GM18519 (cell line): ENCODE results near the gene ULK1.

ENCODE experiments used
- ATAC-seq: cut with Tn5 transposase; IDR thresholded peaks from one replicate; pipeline ENCODE4 v1.9.1; 2021; ENCODE audit warnings: mild to moderate bottlenecking, moderate library complexity; ENCODE audit not compliant: unreplicated experiment, low FRiP score

The ULK1 gene

GRCh38 chr12:131918311-131919050 lies 24.1 kb downstream of the ULK1 start:
- ATAC-seq = no peak

- ATAC-seq = no peak
Observed at GRCh38 chr12:131919051-131919347, 24.6 kb downstream of the ULK1 start.

- no peak for ATAC-seq
Observed at GRCh38 chr12:131919366-131920156, 25.1 kb downstream of the ULK1 start.

DNA sequence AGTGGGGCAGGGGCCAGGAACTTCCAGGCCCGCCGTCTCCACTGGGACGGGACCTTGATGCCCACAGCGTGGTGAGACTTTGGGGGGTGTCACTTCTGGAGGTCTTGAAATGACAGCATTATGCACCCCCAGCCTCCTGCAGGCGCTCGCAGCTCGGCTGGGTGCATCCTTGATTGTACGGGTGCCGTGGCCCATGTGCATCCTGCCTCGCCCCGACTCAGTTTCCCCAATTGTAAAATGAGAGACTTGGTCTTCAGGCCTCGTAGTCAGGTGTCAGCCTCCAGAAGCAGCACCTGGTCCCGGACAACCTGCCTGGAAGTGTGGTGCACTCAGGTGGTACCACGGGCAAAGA lies 25.7 kb downstream of the ULK1 start:
- no peak for ATAC-seq

GRCh38 chr12:131920902-131921840 lies 26.7 kb downstream of the ULK1 start:
- no peak for ATAC-seq

DNA sequence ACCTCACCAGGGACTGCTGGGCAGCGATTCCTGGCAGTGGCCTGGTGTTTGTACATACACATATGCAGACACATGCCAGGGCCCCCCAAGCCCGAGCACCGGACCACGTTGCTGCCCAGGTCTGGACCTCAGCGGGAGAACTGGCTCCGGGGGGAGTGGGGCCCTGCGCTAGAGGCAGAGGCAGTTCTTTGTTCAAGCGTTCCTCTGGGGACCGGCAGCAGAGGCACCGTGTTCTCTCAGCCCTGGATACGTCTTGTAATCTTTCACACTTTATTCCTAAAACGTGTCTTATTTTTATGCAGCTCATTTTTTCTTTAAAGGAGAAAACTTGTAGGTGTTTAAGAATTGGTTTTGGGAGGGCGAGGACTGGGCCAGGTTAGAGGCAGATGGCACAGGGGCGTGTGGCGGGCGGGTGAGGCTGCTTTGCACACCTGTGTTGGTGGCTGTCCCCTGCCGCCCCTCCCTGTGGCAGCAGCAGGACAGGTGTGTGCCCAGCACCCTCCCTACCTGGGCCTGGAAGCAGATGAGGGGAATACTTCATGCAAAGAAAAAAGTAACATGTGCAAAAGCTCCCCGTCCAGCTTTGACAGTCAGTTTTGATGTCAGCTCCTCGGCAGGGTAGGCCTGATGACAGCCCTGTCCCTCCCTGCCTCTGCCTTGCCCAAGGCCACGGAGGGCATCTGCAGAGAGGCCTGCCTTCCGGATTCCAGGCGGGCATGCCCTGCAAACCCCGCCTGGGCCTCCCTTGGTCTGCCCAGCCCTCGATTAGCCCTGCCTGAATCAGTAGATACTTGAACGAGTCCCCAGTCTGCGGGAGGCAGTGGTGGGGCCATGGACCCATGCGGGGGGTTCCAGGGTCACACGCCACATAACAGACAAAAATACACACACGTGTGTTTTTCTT lies 27.7 kb downstream of the ULK1 start:
- no peak for ATAC-seq

- ATAC-seq = no peak
Observed at GRCh38 chr12:131922772-131923171, 28.4 kb downstream of the ULK1 start.

DNA sequence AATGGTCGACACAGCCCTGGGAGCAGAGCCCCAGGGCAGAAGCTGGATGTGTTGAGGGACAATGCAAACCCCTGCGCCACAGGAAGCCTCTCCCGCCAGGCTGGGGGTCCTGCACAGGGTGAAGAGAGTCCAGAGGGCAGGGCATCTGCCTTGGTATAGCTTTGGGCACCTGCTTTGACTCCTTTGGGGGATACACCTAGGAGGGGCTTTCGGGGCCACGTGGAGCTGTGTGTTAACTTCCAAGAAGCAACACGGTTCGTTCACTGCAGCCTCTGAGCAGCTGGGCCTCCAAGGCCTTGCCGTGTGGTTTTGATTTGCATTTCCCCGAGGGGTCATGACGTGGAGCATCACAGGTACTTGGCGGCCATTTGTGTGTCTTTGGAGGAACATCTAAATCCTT lies 28.8 kb downstream of the ULK1 start:
- peak; percentile 52 for ATAC-seq

- no peak for ATAC-seq
Observed at GRCh38 chr12:131927110-131928079, 33.0 kb downstream of the ULK1 start.

DNA sequence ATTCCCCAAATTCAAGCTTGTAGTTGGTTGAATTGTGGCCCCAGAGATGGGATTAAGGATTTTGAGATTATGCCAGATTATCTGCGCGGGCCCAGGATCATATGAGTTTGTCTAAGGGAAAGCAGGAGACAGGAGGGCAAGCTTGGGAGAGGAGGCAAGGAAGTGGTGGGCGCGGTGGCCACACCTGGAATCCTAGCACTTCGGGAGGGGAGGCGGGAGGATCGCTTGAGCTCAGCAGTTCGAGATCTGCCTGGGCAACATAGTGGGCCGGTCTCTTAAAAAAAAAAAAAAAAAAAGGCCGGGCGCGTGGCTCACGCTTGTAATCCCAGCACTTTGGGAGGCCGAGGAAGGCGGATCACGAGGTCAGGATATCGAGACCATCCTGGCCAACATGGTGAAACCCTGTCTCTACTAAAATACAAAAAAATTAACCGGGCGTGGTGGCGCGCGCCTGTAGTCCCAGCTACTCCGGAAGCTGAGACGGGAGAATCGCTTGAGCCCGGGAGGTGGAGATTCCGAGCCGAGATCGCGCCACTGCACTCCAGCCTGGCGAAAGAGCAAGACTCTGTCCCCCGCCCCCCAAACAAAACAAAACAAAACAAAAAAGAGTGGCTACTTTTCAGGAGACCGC lies 33.8 kb downstream of the ULK1 start:
- ATAC-seq = no peak

- peak; percentile 59 for ATAC-seq
Observed at GRCh38 chr12:131928711-131929580, 34.5 kb downstream of the ULK1 start, which contains the start of gene PUS1. Gene PUS1, plus strand, starts transcription at chr12:131929276. Its CDS starts 447 bp downstream, at chr12:131929723.

GRCh38 chr12:131929581-131930456 lies 35.4 kb downstream of the ULK1 start:
- no peak for ATAC-seq

GRCh38 chr12:131930510-131930909 lies 36.1 kb downstream of the ULK1 start:
- no peak for ATAC-seq

DNA sequence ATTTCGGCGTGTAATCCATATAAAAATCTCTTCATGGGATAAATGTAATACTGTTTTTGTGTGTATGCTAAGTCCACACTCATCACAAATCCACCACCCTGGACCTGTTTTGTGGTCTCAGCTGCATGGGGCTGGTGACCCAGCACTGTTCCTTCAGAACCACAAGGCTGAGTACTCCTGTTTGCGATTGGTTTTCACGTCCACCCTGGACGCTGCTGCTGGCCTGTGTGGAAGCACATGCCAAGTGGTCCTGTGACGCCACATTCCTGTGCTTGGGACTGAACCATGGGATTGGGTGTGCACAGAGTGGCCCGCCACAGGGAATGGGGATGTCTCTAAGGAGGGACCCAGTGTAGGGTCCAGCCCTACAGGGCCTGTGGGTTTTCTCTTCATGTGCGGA lies 39.0 kb downstream of the ULK1 start:
- no peak for ATAC-seq

GRCh38 chr12:131934535-131934934 lies 40.1 kb downstream of the ULK1 start:
- no peak for ATAC-seq

- ATAC-seq = no peak
Observed at GRCh38 chr12:131938082-131938481, 43.7 kb downstream of the ULK1 start.

DNA sequence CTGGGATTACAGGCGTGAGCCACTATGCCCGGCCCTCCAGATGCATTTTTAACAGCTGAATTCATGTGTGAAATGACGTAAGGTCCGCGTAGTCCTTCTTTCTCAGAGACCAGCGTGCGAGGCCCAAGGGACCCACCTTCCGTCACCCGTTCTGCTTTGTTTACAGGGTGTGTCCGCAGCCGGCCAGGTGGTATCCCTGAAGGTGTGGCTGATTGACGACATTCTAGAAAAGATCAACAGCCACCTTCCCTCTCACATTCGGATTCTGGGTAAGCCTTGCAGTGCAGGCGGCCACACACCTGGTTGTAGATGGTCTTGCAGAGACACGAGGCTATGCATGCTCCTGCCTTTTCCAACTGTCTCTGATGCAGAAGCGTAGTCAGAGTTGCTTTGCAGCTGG lies 44.6 kb downstream of the ULK1 start:
- no peak for ATAC-seq
